Activated CD4-positive, alpha-beta memory T cell treated with anti-CD3 and anti-CD28 coated beads, Interleukin-2, amount 10 ng/mL, durations not matched to agents 7 days and 5 days (primary cell): ENCODE data around the gene XRCC4. TPM values are rescaled to one million over a fixed set of nuclear protein-coding genes. Genes with fewer than 3 reads are reported as not detected.
A peak's percentile ranks its signal among the peaks of the same experiment; 100 is the strongest.

Experiments
- CTCF ChIA-PET: fragments of 350-600 bp; sonication (Branson Sonifier 250); formaldehyde crosslinking; loops from one replicate; lab custom pipeline; 2021; ENCODE audit warnings: antibody characterized with exemption, inconsistent platforms; lab: Charles Lee
- POLR2A ChIA-PET: fragments of 350-600 bp; sonication (Branson Sonifier 250); formaldehyde crosslinking; loops from one replicate; lab custom pipeline; 2021; ENCODE audit warnings: antibody characterized with exemption; lab: Charles Lee
- DNase-seq: peaks from one replicate; pipeline ENCODE4 v3.0.0-alpha.2; 2020
- H3K27ac Mint-ChIP-seq: one replicate; pipeline ENCODE4 v1.8.0; 2021; ENCODE audit warnings: mild to moderate bottlenecking, mixed read lengths
- H3K27me3 Mint-ChIP-seq: one replicate; pipeline ENCODE4 v1.8.0; 2021; ENCODE audit warnings: mixed read lengths
- H3K36me3 Mint-ChIP-seq: one replicate; pipeline ENCODE4 v1.8.0; 2021; ENCODE audit warnings: low read depth, mixed read lengths
- H3K4me1 Mint-ChIP-seq: one replicate; pipeline ENCODE4 v1.8.0; 2021; ENCODE audit warnings: mixed read lengths
- H3K4me3 Mint-ChIP-seq: one replicate; pipeline ENCODE4 v1.8.0; 2021; ENCODE audit warnings: mild to moderate bottlenecking, mixed read lengths
- H3K9me3 Mint-ChIP-seq: one replicate; pipeline ENCODE4 v1.8.0; 2021; ENCODE audit warnings: mixed read lengths
- total RNA-seq, 2 experiments: library from RNA; stranded (reverse); gene quantifications; one replicate each; pipeline ENCODE4 v1.2.3, GENCODE V29; 2021

The XRCC4 gene
- total RNA-seq, 2 experiments from 2014 or later: 10.5 to 13.0 TPM

GRCh38 chr5:83283761-83284160 lies 206.4 kb downstream of the XRCC4 start:
- CTCF ChIA-PET: no interaction called here
- Mint-ChIP-seq H3K27me3 (no peaks in the 10 kb centered on the region), H3K27ac (no peak overlapping the region), H3K4me1 (no peaks in the 10 kb centered on the region), H3K9me3 (no peaks in the 10 kb centered on the region), H3K36me3 (no peaks in the 10 kb centered on the region), H3K4me3 (no peak overlapping the region)
- POLR2A ChIA-PET: no interaction called here
- DNase-seq: no peak

GRCh38 chr5:83285661-83286398 lies 208.5 kb downstream of the XRCC4 start:
- no peaks in the 10 kb centered on the region for H3K36me3 Mint-ChIP-seq
- H3K9me3 Mint-ChIP-seq: no peaks in the 10 kb centered on the region
- H3K4me1 Mint-ChIP-seq: no peaks in the 10 kb centered on the region
- no peak overlapping the region for H3K27ac Mint-ChIP-seq
- POLR2A ChIA-PET: no interaction called here
- H3K27me3 Mint-ChIP-seq: no peaks in the 10 kb centered on the region
- DNase-seq: no peak
- CTCF ChIA-PET: no interaction called here
- H3K4me3 Mint-ChIP-seq: no peak overlapping the region

- Mint-ChIP-seq H3K36me3 (no peaks in the 10 kb centered on the region), H3K4me1 (no peaks in the 10 kb centered on the region), H3K9me3 (peaks cover under 1% of the 10 kb centered on the region), H3K4me3 (no peak overlapping the region), H3K27me3 (no peaks in the 10 kb centered on the region), H3K27ac (no peak overlapping the region)
- no peak for DNase-seq
- ChIA-PET POLR2A (no interaction called here), CTCF (no interaction called here)
These were observed 216.9 kb downstream of the XRCC4 start for GRCh38 chr5:83294246-83294645.

- no peaks in the 10 kb centered on the region for H3K36me3 Mint-ChIP-seq
- peaks cover 3% of the 10 kb centered on the region for H3K9me3 Mint-ChIP-seq
- DNase-seq: no peak
- CTCF ChIA-PET: no interaction called here
- H3K4me1 Mint-ChIP-seq: peaks cover 7% of the 10 kb centered on the region
- no peak overlapping the region for H3K4me3 Mint-ChIP-seq
- H3K27ac Mint-ChIP-seq: no peak overlapping the region
- POLR2A ChIA-PET: no interaction called here
- H3K27me3 Mint-ChIP-seq: no peaks in the 10 kb centered on the region
These were observed 222.0 kb downstream of the XRCC4 start for GRCh38 chr5:83299353-83299752.

DNA sequence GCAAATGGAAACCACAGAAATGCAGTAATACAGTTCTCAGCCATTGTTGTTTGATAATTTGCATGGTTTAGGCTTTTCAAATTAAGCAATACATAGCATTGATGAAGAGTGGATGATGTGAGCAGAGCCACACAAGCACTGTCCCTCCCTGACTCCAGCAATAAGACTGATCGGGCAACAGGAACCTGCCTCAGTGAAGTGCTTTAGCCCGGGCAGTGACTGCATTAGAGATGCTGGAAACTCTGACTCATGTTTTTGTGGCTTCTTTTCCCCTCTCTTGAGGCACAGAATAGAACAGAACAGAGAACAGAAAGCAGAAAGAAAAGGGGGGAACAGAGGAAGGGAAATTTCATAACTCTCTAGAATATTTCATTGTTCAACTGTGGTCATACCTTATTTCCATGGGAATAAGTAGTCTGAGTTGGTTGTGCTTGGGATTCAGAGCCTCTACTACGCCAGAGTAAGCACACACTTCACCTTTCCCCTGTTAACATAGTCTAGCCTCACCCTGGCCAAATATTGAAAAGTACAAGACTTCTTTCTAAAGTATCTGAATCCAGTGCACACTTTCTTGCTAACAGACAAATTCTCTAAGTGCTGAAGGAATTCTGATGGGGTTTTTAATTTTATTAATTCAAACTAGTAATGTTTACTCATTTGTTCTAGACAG lies 229.4 kb downstream of the XRCC4 start:
- Mint-ChIP-seq H3K36me3 (no peaks in the 10 kb centered on the region), H3K9me3 (peaks cover 3% of the 10 kb centered on the region), H3K27me3 (no peaks in the 10 kb centered on the region), H3K27ac (no peak overlapping the region), H3K4me1 (peaks cover 6% of the 10 kb centered on the region), H3K4me3 (no peak overlapping the region)
- ChIA-PET POLR2A (no interaction called here), CTCF (no interaction called here)
- DNase-seq: peak; percentile 38

DNA sequence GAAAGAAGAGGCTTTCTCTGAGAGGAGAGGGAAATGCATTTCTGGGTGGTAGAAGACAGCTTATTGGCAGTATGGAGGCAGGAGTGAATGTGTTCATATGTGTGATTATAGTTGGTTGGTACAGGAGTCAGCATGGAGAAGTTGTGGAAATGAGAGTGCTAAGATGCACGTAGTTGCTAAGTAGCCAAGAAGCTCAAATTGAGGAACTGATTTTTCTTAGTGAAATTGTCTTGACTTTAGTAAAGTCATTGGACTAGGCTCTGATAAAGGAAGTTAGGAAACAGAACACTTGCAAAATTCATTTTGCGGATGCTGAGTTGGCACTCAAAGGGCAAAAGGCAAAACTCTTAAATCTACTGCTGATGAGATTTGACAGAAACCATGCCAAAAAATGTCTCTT lies 235.3 kb downstream of the XRCC4 start:
- H3K27me3 Mint-ChIP-seq: no peaks in the 10 kb centered on the region
- no peak overlapping the region for H3K4me3 Mint-ChIP-seq

DNA sequence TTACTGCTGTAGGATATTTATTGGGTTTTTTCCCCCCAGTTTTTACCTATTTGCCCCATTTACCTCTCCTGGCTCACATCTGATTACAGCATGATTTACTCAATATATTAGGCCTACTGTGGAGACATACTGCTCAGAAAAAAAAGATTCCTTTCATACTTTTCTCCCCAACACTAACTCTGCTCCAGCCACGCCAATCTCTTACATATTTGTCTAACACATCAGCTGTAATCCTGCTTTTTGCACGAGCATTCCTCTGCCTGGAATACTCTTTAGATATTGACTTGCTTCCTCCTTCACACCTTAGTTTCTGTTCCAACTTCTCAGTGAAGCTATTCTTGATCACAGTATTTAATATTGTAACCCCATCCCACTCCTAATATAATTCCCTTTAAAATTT lies 236.1 kb downstream of the XRCC4 start:
- ChIA-PET POLR2A (no interaction called here), CTCF (no interaction called here)
- H3K9me3 Mint-ChIP-seq: peaks cover 8% of the 10 kb centered on the region
- no peaks in the 10 kb centered on the region for H3K27me3 Mint-ChIP-seq
- no peak overlapping the region for H3K27ac Mint-ChIP-seq
- DNase-seq: no peak
- no peaks in the 10 kb centered on the region for H3K36me3 Mint-ChIP-seq
- H3K4me3 Mint-ChIP-seq: no peak overlapping the region
- no peaks in the 10 kb centered on the region for H3K4me1 Mint-ChIP-seq

More for the DNA sequence above, 235.3 kb downstream of the XRCC4 start:
- ChIA-PET POLR2A (no interaction called here), CTCF (no interaction called here)
- H3K36me3 Mint-ChIP-seq: no peaks in the 10 kb centered on the region
- H3K27ac Mint-ChIP-seq: no peak overlapping the region
- no peak for DNase-seq
- peaks cover 8% of the 10 kb centered on the region for H3K9me3 Mint-ChIP-seq
- no peaks in the 10 kb centered on the region for H3K4me1 Mint-ChIP-seq

- no peaks in the 10 kb centered on the region for H3K9me3 Mint-ChIP-seq
- H3K27ac Mint-ChIP-seq: no peak overlapping the region
- H3K4me3 Mint-ChIP-seq: no peak overlapping the region
- H3K4me1 Mint-ChIP-seq: no peaks in the 10 kb centered on the region
- DNase-seq: no peak
- CTCF ChIA-PET: no interaction called here
- H3K36me3 Mint-ChIP-seq: no peaks in the 10 kb centered on the region
- POLR2A ChIA-PET: no interaction called here
- H3K27me3 Mint-ChIP-seq: no peaks in the 10 kb centered on the region
These were observed 244.2 kb downstream of the XRCC4 start for GRCh38 chr5:83321483-83322055.

- no peak overlapping the region for H3K27ac Mint-ChIP-seq
- no peaks in the 10 kb centered on the region for H3K27me3 Mint-ChIP-seq
- H3K4me1 Mint-ChIP-seq: no peaks in the 10 kb centered on the region
- H3K36me3 Mint-ChIP-seq: no peaks in the 10 kb centered on the region
- no peak for DNase-seq
- ChIA-PET CTCF (no interaction called here), POLR2A (no interaction called here)
- H3K9me3 Mint-ChIP-seq: no peaks in the 10 kb centered on the region
- H3K4me3 Mint-ChIP-seq: no peak overlapping the region
These were observed 245.1 kb downstream of the XRCC4 start for GRCh38 chr5:83322273-83322924.

DNA sequence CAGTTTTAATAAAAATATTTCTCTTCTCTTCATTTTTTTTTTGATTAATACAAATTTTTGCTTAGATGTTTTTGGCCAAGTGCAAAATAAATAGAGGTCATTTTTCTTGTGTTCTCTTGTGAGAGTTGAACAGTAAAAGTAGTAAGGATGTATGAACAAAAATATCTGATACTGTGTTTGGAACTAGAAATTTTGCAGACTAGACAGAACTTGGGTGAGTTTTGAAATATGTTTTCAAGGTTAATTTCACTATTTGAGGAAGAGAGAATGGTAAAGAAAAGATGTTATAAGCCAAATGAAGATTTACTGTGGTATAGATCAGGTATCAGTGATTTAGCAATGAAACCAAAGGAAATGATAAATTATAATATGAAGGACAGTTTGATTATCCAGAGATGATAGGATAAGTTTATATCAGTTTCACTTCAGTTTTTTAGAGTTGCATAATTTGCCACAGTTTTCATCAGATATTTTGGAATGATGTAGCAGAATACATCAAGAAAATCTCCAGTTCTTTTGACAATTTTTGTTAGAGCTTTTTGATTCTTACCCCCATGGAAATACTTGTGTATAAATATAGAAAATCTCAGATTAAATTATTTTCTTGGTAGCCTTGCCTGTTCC lies 246.3 kb downstream of the XRCC4 start:
- no peaks in the 10 kb centered on the region for H3K9me3 Mint-ChIP-seq

DNA sequence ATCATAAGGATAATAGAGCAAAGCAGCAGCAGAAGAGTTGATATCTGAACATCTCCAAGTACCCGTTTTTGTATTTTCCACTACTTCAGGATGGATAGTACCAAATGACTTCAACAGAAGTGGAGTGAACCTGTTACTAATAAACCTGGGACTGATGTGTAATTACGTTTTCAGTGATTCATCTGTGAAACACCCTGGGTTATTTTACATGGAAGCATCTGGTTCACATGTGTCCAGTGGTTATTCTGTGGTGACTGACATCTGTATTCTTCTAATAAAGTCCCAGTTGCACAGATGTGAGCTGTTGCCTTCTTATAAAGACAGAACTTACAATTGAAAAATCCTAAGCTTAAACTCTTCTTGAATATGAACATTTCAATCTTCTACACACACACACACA lies 254.5 kb downstream of the XRCC4 start:
- ChIA-PET POLR2A (no interaction called here), CTCF (no interaction called here)
- DNase-seq: no peak
- Mint-ChIP-seq H3K4me1 (no peaks in the 10 kb centered on the region), H3K36me3 (no peaks in the 10 kb centered on the region), H3K27ac (no peak overlapping the region), H3K27me3 (no peaks in the 10 kb centered on the region), H3K9me3 (no peaks in the 10 kb centered on the region), H3K4me3 (no peak overlapping the region)

More for the DNA sequence above, 246.3 kb downstream of the XRCC4 start:
- no peak overlapping the region for H3K4me3 Mint-ChIP-seq
- H3K27me3 Mint-ChIP-seq: no peaks in the 10 kb centered on the region
- H3K27ac Mint-ChIP-seq: no peak overlapping the region
- CTCF ChIA-PET: no interaction called here
- no peaks in the 10 kb centered on the region for H3K4me1 Mint-ChIP-seq
- POLR2A ChIA-PET: no interaction called here
- no peaks in the 10 kb centered on the region for H3K36me3 Mint-ChIP-seq
- DNase-seq: no peak

DNA sequence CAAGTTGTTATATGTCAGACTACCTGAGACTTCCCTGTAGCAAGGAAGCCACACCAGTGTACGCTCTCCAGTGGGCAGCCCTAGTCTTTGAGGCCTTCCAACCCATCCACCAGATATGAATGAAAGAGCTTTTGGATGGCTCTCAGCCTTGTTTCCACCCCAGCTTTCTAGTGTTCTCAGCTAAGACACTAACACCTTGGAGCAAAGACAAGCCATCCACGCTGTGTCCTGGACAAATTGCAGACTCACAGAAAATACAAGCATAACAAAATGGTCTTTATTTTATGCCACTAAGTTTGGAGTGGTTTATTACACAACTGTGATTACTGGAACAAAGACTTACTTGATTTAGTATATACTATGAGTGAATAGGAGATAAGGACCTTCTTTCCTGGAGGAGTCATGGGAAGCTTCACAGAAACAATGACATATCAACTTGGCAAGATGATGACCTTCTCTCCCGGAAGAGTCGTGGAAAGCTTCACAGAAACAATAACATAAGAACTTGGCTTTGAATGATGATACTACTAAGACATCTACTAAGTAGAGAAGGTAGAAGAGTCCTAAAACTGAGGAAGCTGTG lies 260.2 kb downstream of the XRCC4 start:
- ChIA-PET CTCF (no interaction called here), POLR2A (no interaction called here)
- H3K9me3 Mint-ChIP-seq: no peaks in the 10 kb centered on the region

More for the DNA sequence above, 260.2 kb downstream of the XRCC4 start:
- no peak overlapping the region for H3K27ac Mint-ChIP-seq
- peaks cover 3% of the 10 kb centered on the region for H3K36me3 Mint-ChIP-seq
- peaks cover 17% of the 10 kb centered on the region for H3K4me1 Mint-ChIP-seq
- H3K27me3 Mint-ChIP-seq: no peaks in the 10 kb centered on the region
- no peak for DNase-seq
- H3K4me3 Mint-ChIP-seq: no peak overlapping the region
